RWPE2 (cell line): ENCODE measurements around the gene FCF1.

Experiments
- ATAC-seq: fragments of 200-7000 bp; cut with Tn5 transposase; 3 replicates; pipeline ENCODE4 v1.9.1; 2021; ENCODE audit warnings: low read depth
- DNase-seq: peaks from one replicate; pipeline ENCODE4 v3.0.0-alpha.2; 2020; ENCODE audit warnings: low spot score
- H3K27ac ChIP-seq: fragments of 450-650 bp; 2 replicates; pipeline ENCODE4 v1.5.1; 2017; ENCODE audit warnings: mild to moderate bottlenecking; ENCODE audit not compliant: poor library complexity, severe bottlenecking
- H3K27me3 ChIP-seq: fragments of 250-450 bp; sonication (Bioruptor Pico); 2 replicates; pipeline ENCODE4 v1.5.1; 2021; ENCODE audit warnings: mild to moderate bottlenecking, moderate library complexity; ENCODE audit not compliant: insufficient read depth, poor library complexity, severe bottlenecking
- H3K36me3 ChIP-seq: fragments of 250-450 bp; sonication (Bioruptor Pico); 2 replicates; pipeline ENCODE4 v1.5.1; 2020; ENCODE audit warnings: low read depth, mild to moderate bottlenecking, moderate library complexity
- H3K4me1 ChIP-seq: fragments of 250-450 bp; sonication (Bioruptor Pico); 2 replicates; pipeline ENCODE4 v1.5.1; 2021; ENCODE audit warnings: mild to moderate bottlenecking, moderate library complexity; ENCODE audit not compliant: insufficient read depth, poor library complexity, severe bottlenecking
- H3K4me3 ChIP-seq: fragments of 250-450 bp; sonication (Bioruptor Pico); 2 replicates; pipeline ENCODE4 v1.5.1; 2021; ENCODE audit warnings: mild to moderate bottlenecking, moderate library complexity; ENCODE audit not compliant: severe bottlenecking
- H3K9me3 ChIP-seq: fragments of 250-450 bp; sonication (Bioruptor Pico); 2 replicates; pipeline ENCODE4 v1.5.1; 2021; ENCODE audit warnings: mild to moderate bottlenecking, moderate library complexity; ENCODE audit not compliant: severe bottlenecking
- CTCF ChIP-seq: fragments of 450-650 bp; IDR thresholded peaks from one replicate; pipeline ENCODE4 v1.5.1; 2017; ENCODE audit warnings: mild to moderate bottlenecking, moderate library complexity; ENCODE audit not compliant: poor library complexity, severe bottlenecking

Gene FCF1

GRCh38 chr14:74682169-74682952 lies 30.6 kb upstream of the FCF1 start:
- Histone ChIP-seq H3K36me3 (peaks cover 85% of the 10 kb centered on the region), H3K27me3 (no peaks in the 10 kb centered on the region), H3K27ac (no peak overlapping the region), H3K4me3 (no peak overlapping the region), H3K4me1 (no peaks in the 10 kb centered on the region), H3K9me3 (no peaks in the 10 kb centered on the region)
- DNase-seq (no peak), ATAC-seq (no peak)
- TF ChIP-seq CTCF, result no peak

GRCh38 chr14:74683406-74683805 lies 29.5 kb upstream of the FCF1 start:
- no peaks in the 10 kb centered on the region for H3K4me1 ChIP-seq
- ATAC-seq (no peak), DNase-seq (no peak)
- no peak for TF ChIP-seq CTCF
- peaks cover 84% of the 10 kb centered on the region for H3K36me3 ChIP-seq
- H3K9me3 ChIP-seq, result no peaks in the 10 kb centered on the region
- H3K27ac ChIP-seq, result no peak overlapping the region
- no peak overlapping the region for H3K4me3 ChIP-seq
- H3K27me3 ChIP-seq, result no peaks in the 10 kb centered on the region

GRCh38 chr14:74684434-74684833 lies 28.5 kb upstream of the FCF1 start:
- no peaks in the 10 kb centered on the region for H3K9me3 ChIP-seq

DNA sequence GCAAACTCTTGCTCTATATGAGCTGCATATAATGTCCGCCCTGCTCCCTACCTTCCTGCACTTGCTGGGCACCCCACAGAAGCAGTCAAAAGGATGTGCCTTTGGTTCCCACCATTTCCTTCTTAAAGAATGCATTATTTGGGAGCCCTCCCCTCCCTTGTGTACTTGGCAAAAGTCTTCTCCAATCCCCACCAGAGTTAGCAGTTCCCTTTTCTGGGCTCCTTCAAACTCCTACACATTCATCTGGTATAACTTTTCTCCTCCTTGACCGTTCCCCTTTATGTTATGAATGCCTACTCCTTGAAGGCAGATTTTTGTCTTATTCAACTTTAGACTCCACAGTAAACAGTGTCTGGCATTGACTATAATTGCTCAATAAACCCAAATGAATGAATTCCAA lies 27.9 kb upstream of the FCF1 start:
- no peaks in the 10 kb centered on the region for H3K9me3 ChIP-seq
- H3K4me1 ChIP-seq, result no peaks in the 10 kb centered on the region
- no peak for TF ChIP-seq CTCF
- peaks cover 93% of the 10 kb centered on the region for H3K36me3 ChIP-seq
- no peaks in the 10 kb centered on the region for H3K27me3 ChIP-seq
- no peak overlapping the region for H3K4me3 ChIP-seq
- no peak overlapping the region for H3K27ac ChIP-seq
- no peak for DNase-seq
- no peak for ATAC-seq

More at GRCh38 chr14:74684434-74684833, 28.5 kb upstream of the FCF1 start:
- Histone ChIP-seq H3K27ac (no peak overlapping the region), H3K4me1 (no peaks in the 10 kb centered on the region), H3K36me3 (peaks cover 88% of the 10 kb centered on the region), H3K27me3 (no peaks in the 10 kb centered on the region), H3K4me3 (no peak overlapping the region)
- no peak for TF ChIP-seq CTCF
- DNase-seq (no peak), ATAC-seq (no peak)
